GM12892 (cell line): ENCODE data around the gene IL20RA.

Source experiments
- POLR2A ChIP-seq: IDR thresholded peaks from 2 replicates; pipeline ENCODE4 v1.6.1; 2011; ENCODE audit warnings: low read depth, low read length, control low read depth
- POLR2AphosphoS5 ChIP-seq: IDR thresholded peaks from 2 replicates; pipeline ENCODE4 v1.6.1; 2011; ENCODE audit warnings: low read depth, low read length, control low read depth

GRCh38 chr6:137001977-137002302, 42.8 kb downstream of the IL20RA start:
- TF ChIP-seq POLR2AphosphoS5 (no peak), POLR2A (no peak)
